ENCODE data around the gene PLBD2. TPM values are rescaled to one million over a fixed set of nuclear protein-coding genes. Genes with fewer than 3 reads are reported as not detected.

The PLBD2 gene
- total and polyA plus RNA-seq, 9 of the 15 experiments (the other 6 are each of a cell fraction or from before 2014, with no cell fraction given), result 2.4 to 37.4 (median 6.0) TPM

- in situ Hi-C loops (cut with MboI) (no loop called here), intact Hi-C loops (cut with micrococcal nuclease) (loop anchor here (5.0 kb wide), 1 partner anchor 97 kb away; no protein-coding TSS in a partner anchor)
- Histone ChIP-seq H3K79me2 (ENCODE audit: control insufficient read depth, insufficient read depth, low read length) (peaks cover 18% of the 10 kb centered on the region), H2AFZ (ENCODE audit: low read depth, low read length) (no peak overlapping the region), H3K4me3 (no peak overlapping the region), H4K20me1 (replicated peaks; ENCODE audit: control insufficient read depth, insufficient read depth, low read length) (no peaks in the 10 kb centered on the region), H3K4me2 (ENCODE audit: insufficient read depth, low read length) (no peak overlapping the region), H3K36me3 (ENCODE audit: control insufficient read depth, insufficient read depth, low read length) (peaks cover 58% of the 10 kb centered on the region; the same call in 2 of the 3 replicates), H3K9me1 (ENCODE audit: control insufficient read depth, insufficient read depth, low read length) (no peaks in the 10 kb centered on the region), H3K4me1 (replicated peaks in 1 of 2; ENCODE audit: control insufficient read depth in 2 of 2, insufficient read depth in 2 of 2, low read length in 2 of 2) (peaks cover 14 to 15% of the 10 kb centered on the region in 2 experiments; a peak in 4 of 5 replicates), H3K27ac (ENCODE audit: extremely low read depth, low read depth, low read length) (no peak overlapping the region), H3K9ac (ENCODE audit: insufficient read depth in 1 of 2, low read depth in 2 of 2, low read length in 2 of 2) (no peak overlapping the region), H3K9me3 (replicated peaks; ENCODE audit: control insufficient read depth, insufficient read depth, low read depth, low read length) (no peaks in the 10 kb centered on the region), H3K27me3 (ENCODE audit: control insufficient read depth in 2 of 2, insufficient read depth in 2 of 2, low read length in 2 of 2) (no peaks in the 10 kb centered on the region)
- ChIA-PET POLR2A (interaction anchor here (0.6 to 0.8 kb wide), 3 partner anchors 16 to 1904 kb away, joined by 3 to 4 read pairs (median 4); no protein-coding TSS in a partner anchor), CTCF (ENCODE audit: low intra/inter-chr PET ratio) (no interaction called here)
- no peak for FAIRE-seq
- TF ChIP-seq CHD4 (IDR thresholded peaks at IDR 0.05; ENCODE audit: insufficient read depth, insufficient replicate concordance, low read depth, low read length, poor library complexity, severe bottlenecking) (peak; percentile 42), SMARCA5 (IDR thresholded peaks at IDR 0.05) (peak; percentile 93), U2AF1 (optimal IDR thresholded peaks at IDR 0.05; ENCODE audit: low read depth, low read length) (no peak), SAFB (IDR thresholded peaks at IDR 0.05; ENCODE audit: borderline replicate concordance, low read depth, low read length) (no peak), ZNF124 (CRISPR knock-in tag; IDR thresholded peaks at IDR 0.05) (no peak), ZNF197 (CRISPR knock-in tag; IDR thresholded peaks at IDR 0.05; ENCODE audit: low read depth) (no peak), ZNF316 (IDR thresholded peaks at IDR 0.05) (peak; percentile 35; the same call in 1 of the 2 replicates), KDM1A (IDR thresholded peaks at IDR 0.05) (peak; percentile 64 to 78), FUS (optimal IDR thresholded peaks at IDR 0.05; ENCODE audit: low read depth, low read length) (no peak), ZC3H11A (IDR thresholded peaks at IDR 0.05; ENCODE audit: low read depth, low read length) (no peak), ZKSCAN1 (IDR thresholded peaks at IDR 0.05; ENCODE audit: low read depth, low read length) (peak; percentile 90), BRD4 (IDR thresholded peaks at IDR 0.05) (no peak), MBD2 (IDR thresholded peaks at IDR 0.05; ENCODE audit: borderline replicate concordance, low read depth) (no peak), RBM25 (IDR thresholded peaks at IDR 0.05; ENCODE audit: low read depth, low read length, severe bottlenecking) (peak; percentile 73), PTBP1 (IDR thresholded peaks at IDR 0.05; ENCODE audit: low read depth, low read length) (no peak), BCOR (IDR thresholded peaks at IDR 0.05) (peak; percentile 93), POLR3G (IDR thresholded peaks at IDR 0.05; ENCODE audit: extremely low read depth, insufficient read length, insufficient replicate concordance) (no peak), ZFP36 (IDR thresholded peaks at IDR 0.05; ENCODE audit: low read depth, low read length, partially characterized antibody) (peak; percentile 51), HDAC2 (IDR thresholded peaks at IDR 0.05) (0 out of 2 replicates have a peak, but pooled peaks have one; percentile 19), ZBTB7A (IDR thresholded peaks at IDR 0.05; ENCODE audit: borderline replicate concordance, control insufficient read depth, low read depth, low read length) (no peak), PYGO2 (tag; IDR thresholded peaks at IDR 0.05) (no peak)
- BruUV-seq (replicated peaks), result no TSS peak
- DNase-seq (ENCODE audit: extremely low read depth in 1 of 4, low spot score in 3 of 4), result peak in 1 of 4 experiments; percentile 3
- WGBS (ENCODE audit: insufficient coverage, low coverage, missing lambda C conversion rate), result 88% methylated on average over 1 of the region's 1 CpG
- ATAC-seq, result no peak
Observed at GRCh38 chr12:113329791-113330417, 28.5 kb upstream of the PLBD2 start.

Data from K562 (cell line).